HepG2 (cell line): ENCODE measurements around the gene GDAP1L1. TPM values are rescaled to one million over a fixed set of nuclear protein-coding genes. Genes with fewer than 3 reads are reported as not detected.

Source experiments
- CCAR2 ChIP-seq: fragments of 200-400 bp; formaldehyde crosslinking; optimal IDR thresholded peaks from 2 replicates; pipeline ENCODE3; 2018; ENCODE audit warnings: low read depth, mild to moderate bottlenecking, low read length, moderate library complexity
- DPF2 ChIP-seq: sonication (generic); formaldehyde crosslinking; IDR thresholded peaks from 2 replicates; pipeline ENCODE4 v1.4.0; 2020; ENCODE audit warnings: mild to moderate bottlenecking, low read depth, missing genetic modification reagents, borderline replicate concordance
- ELF3 ChIP-seq: IDR thresholded peaks from 2 replicates; pipeline ENCODE4 v1.6.1; 2016; ENCODE audit warnings: missing genetic modification reagents, missing compliant biosample characterization
- ESRRA ChIP-seq: sonication (generic); formaldehyde crosslinking; IDR thresholded peaks from 2 replicates; pipeline ENCODE4 v1.5.1; 2020; ENCODE audit warnings: mild to moderate bottlenecking, low read depth, missing genetic modification reagents
- GFI1 ChIP-seq: sonication (generic); formaldehyde crosslinking; IDR thresholded peaks from 2 replicates; pipeline ENCODE4 v1.5.0; 2020; ENCODE audit warnings: missing genetic modification reagents, mild to moderate bottlenecking, borderline replicate concordance
- HMG20A ChIP-seq: IDR thresholded peaks from 2 replicates; pipeline ENCODE4 v1.6.1; 2016; ENCODE audit warnings: borderline replicate concordance
- KDM6A ChIP-seq: IDR thresholded peaks from 2 replicates; pipeline ENCODE4 v1.6.1; 2016; ENCODE audit warnings: low read depth
- MEIS2 ChIP-seq: sonication (generic); formaldehyde crosslinking; IDR thresholded peaks from 2 replicates; pipeline ENCODE4 v1.9.0; 2021; ENCODE audit warnings: mild to moderate bottlenecking, missing genetic modification reagents
- PAF1 ChIP-seq: IDR thresholded peaks from 2 replicates; pipeline ENCODE4 v1.6.1; 2016; ENCODE audit warnings: missing genetic modification reagents, missing compliant biosample characterization
- PPARG ChIP-seq: conservative IDR thresholded peaks from 2 replicates; pipeline ENCODE4 v1.6.1; 2016; ENCODE audit warnings: missing biosample characterization, missing genetic modification reagents
- SATB2 ChIP-seq: sonication (generic); formaldehyde crosslinking; IDR thresholded peaks from 2 replicates; pipeline ENCODE4 v1.5.0; 2020; ENCODE audit warnings: missing genetic modification reagents
- TCF7L2 ChIP-seq: IDR thresholded peaks from 2 replicates; pipeline ENCODE4 v1.6.1; 2011; ENCODE audit warnings: mild to moderate bottlenecking, low read depth, low read length, moderate library complexity
- ZMYM3 ChIP-seq: sonication (generic); formaldehyde crosslinking; IDR thresholded peaks from 2 replicates; pipeline ENCODE4 v1.5.1; 2020; ENCODE audit warnings: mild to moderate bottlenecking, missing genetic modification reagents
- ZNF264 ChIP-seq: sonication (generic); formaldehyde crosslinking; IDR thresholded peaks from 2 replicates; pipeline ENCODE4 v1.4.0; 2020; ENCODE audit warnings: missing genetic modification reagents
- ZNF331 ChIP-seq: sonication (generic); formaldehyde crosslinking; IDR thresholded peaks from 2 replicates; pipeline ENCODE4 v1.4.0; 2020; ENCODE audit warnings: missing genetic modification reagents
- ZNF34 ChIP-seq: sonication (generic); formaldehyde crosslinking; IDR thresholded peaks from 2 replicates; pipeline ENCODE4 v1.4.0; 2020; ENCODE audit warnings: mild to moderate bottlenecking, missing genetic modification reagents, borderline replicate concordance
- ZNF350 ChIP-seq: sonication (generic); formaldehyde crosslinking; IDR thresholded peaks from 2 replicates; pipeline ENCODE4 v1.4.0; 2020; ENCODE audit warnings: mild to moderate bottlenecking, low read depth, missing genetic modification reagents, borderline replicate concordance
- ZNF550 ChIP-seq: sonication (generic); formaldehyde crosslinking; IDR thresholded peaks from 2 replicates; pipeline ENCODE4 v1.4.0; 2020; ENCODE audit warnings: mild to moderate bottlenecking, missing genetic modification reagents, borderline replicate concordance
- ZSCAN9 ChIP-seq: IDR thresholded peaks from 2 replicates; pipeline ENCODE4 v1.6.1; 2016; ENCODE audit warnings: borderline replicate concordance
- polyA plus RNA-seq, 8 experiments: library from polyadenylated mRNA; depleted of rRNA in 3 of 8; stranded (reverse) in 7 of 8; unstranded in 1 of 8; fragments of >200 nt; fragmentation: Illumina TruSeq in 4 of 8; extraction: Trizol in 4 of 8; gene quantifications; 2 replicates each; pipeline versions ENCODE4 v1.2.1 to v1.2.3, GENCODE V29; 2011 to 2016; ENCODE audit warnings: low read depth in 4 of 8, missing spikeins in 1 of 8, mixed read lengths in 1 of 8; ENCODE audit not compliant: insufficient read depth in 1 of 8
- total RNA-seq, 5 experiments: library from RNA; depleted of rRNA; stranded (reverse); fragments of >200 nt; fragmentation: Illumina TruSeq; extraction: Trizol; gene quantifications; 2 replicates each; pipeline ENCODE4 v1.2.3, GENCODE V29; 2016; ENCODE audit warnings: low read depth in 1 of 5
- TF ChIP-seq, protein P1 (sequence below): sonication (generic); formaldehyde crosslinking; IDR thresholded peaks from 2 replicates; pipeline ENCODE4 v1.5.1; 2020; ENCODE audit warnings: missing genetic modification reagents, mild to moderate bottlenecking, borderline replicate concordance
- TF ChIP-seq, protein P2 (sequence below), 2 experiments: sonication (generic) in 1 of 2; formaldehyde crosslinking in 1 of 2; IDR thresholded peaks; 2 replicates each; pipeline versions ENCODE4 v1.4.0 to v1.6.1; 2018 to 2020; ENCODE audit warnings: missing genetic modification reagents in 2 of 2, borderline replicate concordance in 1 of 2, low read depth in 1 of 2, mild to moderate bottlenecking in 1 of 2, missing biosample characterization in 1 of 2
- TF ChIP-seq, protein P3 (sequence below): sonication (generic); formaldehyde crosslinking; IDR thresholded peaks from 2 replicates; pipeline ENCODE4 v1.4.0; 2020; ENCODE audit warnings: low read depth, missing genetic modification reagents

The GDAP1L1 gene
- total and polyA plus RNA-seq, 2 of the 13 experiments (the other 11 are each of a cell fraction or from before 2014, with no cell fraction given): 0.04 TPM; not detected in 1

DNA sequence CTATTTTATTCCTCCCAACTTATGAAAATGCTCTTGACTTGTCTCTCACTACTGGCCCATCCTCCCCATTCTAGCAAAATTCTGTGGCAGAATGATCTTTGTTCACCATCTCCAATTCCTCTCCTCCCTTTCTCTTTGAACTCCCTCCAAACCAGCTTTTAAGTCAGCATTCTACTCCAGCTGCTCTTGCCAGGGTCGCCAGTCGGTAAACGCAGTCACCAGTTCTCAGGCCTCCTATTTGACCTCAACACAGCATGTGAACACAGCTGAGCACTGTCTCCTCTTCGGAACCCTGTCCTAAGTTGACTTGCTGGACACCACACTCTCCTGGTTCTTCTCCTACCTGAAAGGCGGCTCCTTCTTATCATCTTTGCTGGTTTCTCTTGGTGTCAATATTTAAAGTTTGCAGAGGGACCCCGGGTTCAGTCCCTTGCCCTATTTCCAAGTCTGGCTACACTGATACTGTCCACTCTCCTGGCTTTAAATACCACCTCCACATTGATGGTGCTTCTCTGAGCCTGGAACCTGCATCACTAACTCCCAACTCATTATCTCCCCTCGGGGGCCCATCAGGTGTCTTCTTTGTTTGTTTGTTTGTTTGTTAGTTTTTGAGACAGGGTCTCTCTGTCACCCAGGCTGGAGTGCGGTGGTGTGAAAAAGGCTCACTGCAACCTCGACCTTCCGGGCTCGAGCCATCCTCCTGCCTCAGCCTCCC, 27.4 kb downstream of the GDAP1L1 start (continued):
- TF ChIP-seq CCAR2 (peak; percentile 51), ESRRA (CRISPR knock-in tag) (no peak; the same call in 1 of the 2 replicates), MEIS2 (CRISPR knock-in tag) (no peak), ELF3 (no peak), KDM6A (CRISPR knock-in tag) (peak; percentile 31; the same call in 1 of the 2 replicates), ZNF331 (CRISPR knock-in tag) (peak; percentile 79), TCF7L2 (0 out of 2 replicates have a peak, but pooled peaks have one; percentile 41), ZSCAN9 (CRISPR knock-in tag) (no peak), HMG20A (peak; percentile 57; the same call in 1 of the 2 replicates), PPARG (CRISPR knock-in tag) (no peak), ZNF34 (CRISPR knock-in tag) (no peak), GFI1 (peak; percentile 59), ZNF264 (no peak), ZNF350 (CRISPR knock-in tag) (no peak), ZNF550 (CRISPR knock-in tag) (no peak), DPF2 (peak; percentile 61), ZMYM3 (CRISPR knock-in tag) (peak; percentile 47; the same call in 1 of the 2 replicates), PAF1 (CRISPR knock-in tag) (no peak), SATB2 (CRISPR knock-in tag) (no peak)
- TF ChIP-seq, protein P1, sequence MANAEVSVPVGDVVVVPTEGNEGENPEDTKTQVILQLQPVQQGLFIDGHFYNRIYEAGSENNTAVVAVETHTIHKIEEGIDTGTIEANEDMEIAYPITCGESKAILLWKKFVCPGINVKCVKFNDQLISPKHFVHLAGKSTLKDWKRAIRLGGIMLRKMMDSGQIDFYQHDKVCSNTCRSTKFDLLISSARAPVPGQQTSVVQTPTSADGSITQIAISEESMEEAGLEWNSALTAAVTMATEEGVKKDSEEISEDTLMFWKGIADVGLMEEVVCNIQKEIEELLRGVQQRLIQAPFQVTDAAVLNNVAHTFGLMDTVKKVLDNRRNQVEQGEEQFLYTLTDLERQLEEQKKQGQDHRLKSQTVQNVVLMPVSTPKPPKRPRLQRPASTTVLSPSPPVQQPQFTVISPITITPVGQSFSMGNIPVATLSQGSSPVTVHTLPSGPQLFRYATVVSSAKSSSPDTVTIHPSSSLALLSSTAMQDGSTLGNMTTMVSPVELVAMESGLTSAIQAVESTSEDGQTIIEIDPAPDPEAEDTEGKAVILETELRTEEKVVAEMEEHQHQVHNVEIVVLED (CRISPR knock-in tag): 0 out of 2 replicates have a peak, but pooled peaks have one; percentile 44
- TF ChIP-seq, protein P2, sequence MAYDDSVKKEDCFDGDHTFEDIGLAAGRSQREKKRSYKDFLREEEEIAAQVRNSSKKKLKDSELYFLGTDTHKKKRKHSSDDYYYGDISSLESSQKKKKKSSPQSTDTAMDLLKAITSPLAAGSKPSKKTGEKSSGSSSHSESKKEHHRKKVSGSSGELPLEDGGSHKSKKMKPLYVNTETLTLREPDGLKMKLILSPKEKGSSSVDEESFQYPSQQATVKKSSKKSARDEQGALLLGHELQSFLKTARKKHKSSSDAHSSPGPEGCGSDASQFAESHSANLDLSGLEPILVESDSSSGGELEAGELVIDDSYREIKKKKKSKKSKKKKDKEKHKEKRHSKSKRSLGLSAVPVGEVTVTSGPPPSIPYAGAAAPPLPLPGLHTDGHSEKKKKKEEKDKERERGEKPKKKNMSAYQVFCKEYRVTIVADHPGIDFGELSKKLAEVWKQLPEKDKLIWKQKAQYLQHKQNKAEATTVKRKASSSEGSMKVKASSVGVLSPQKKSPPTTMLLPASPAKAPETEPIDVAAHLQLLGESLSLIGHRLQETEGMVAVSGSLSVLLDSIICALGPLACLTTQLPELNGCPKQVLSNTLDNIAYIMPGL (CRISPR knock-in tag; IDR thresholded peaks at IDR 0.05; ENCODE audit: borderline replicate concordance in 1 of 2, low read depth in 1 of 2): peak in 1 of 2 experiments; percentile 12; a peak in 1 of 4 replicates
- TF ChIP-seq, protein P3, sequence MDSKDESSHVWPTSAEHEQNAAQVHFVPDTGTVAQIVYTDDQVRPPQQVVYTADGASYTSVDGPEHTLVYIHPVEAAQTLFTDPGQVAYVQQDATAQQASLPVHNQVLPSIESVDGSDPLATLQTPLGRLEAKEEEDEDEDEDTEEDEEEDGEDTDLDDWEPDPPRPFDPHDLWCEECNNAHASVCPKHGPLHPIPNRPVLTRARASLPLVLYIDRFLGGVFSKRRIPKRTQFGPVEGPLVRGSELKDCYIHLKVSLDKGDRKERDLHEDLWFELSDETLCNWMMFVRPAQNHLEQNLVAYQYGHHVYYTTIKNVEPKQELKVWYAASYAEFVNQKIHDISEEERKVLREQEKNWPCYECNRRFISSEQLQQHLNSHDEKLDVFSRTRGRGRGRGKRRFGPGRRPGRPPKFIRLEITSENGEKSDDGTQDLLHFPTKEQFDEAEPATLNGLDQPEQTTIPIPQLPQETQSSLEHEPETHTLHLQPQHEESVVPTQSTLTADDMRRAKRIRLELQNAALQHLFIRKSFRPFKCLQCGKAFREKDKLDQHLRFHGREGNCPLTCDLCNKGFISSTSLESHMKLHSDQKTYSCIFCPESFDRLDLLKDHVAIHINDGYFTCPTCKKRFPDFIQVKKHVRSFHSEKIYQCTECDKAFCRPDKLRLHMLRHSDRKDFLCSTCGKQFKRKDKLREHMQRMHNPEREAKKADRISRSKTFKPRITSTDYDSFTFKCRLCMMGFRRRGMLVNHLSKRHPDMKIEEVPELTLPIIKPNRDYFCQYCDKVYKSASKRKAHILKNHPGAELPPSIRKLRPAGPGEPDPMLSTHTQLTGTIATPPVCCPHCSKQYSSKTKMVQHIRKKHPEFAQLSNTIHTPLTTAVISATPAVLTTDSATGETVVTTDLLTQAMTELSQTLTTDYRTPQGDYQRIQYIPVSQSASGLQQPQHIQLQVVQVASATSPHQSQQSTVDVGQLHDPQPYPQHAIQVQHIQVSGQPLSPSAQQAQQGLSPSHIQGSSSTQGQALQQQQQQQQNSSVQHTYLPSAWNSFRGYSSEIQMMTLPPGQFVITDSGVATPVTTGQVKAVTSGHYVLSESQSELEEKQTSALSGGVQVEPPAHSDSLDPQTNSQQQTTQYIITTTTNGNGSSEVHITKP: no peak
